Mesenchymal stem cell (in vitro differentiated cells and primary cell): Measurements from ENCODE around the gene MAML1.
A peak's percentile ranks its signal among the peaks of the same experiment; 100 is the strongest.

Experiments
- DNase-seq: peaks from one replicate; pipeline ENCODE4 v3.0.0-alpha.2; 2013
- H2AFZ ChIP-seq: one replicate; pipeline ENCODE4 v1.6.1; 2013; ENCODE audit warnings: low read depth, mild to moderate bottlenecking, control low read depth, inconsistent platforms, low read length, moderate library complexity
- H2AK5ac ChIP-seq: 2 replicates; pipeline ENCODE4 v1.6.1; 2013; ENCODE audit warnings: low read length, moderate library complexity, mild to moderate bottlenecking, inconsistent platforms; ENCODE audit not compliant: severe bottlenecking
- H2BK120ac ChIP-seq: one replicate; pipeline ENCODE4 v1.6.1; 2013; ENCODE audit warnings: low read depth, mild to moderate bottlenecking, inconsistent platforms, low read length, moderate library complexity
- H2BK12ac ChIP-seq, 2 experiments: one replicate each; pipeline ENCODE4 v1.6.1; 2013; ENCODE audit warnings: inconsistent platforms in 2 of 2, low read length in 2 of 2, mild to moderate bottlenecking in 2 of 2, moderate library complexity in 2 of 2, control low read depth in 1 of 2
- H2BK15ac ChIP-seq: one replicate; pipeline ENCODE4 v1.6.1; 2013; ENCODE audit warnings: mild to moderate bottlenecking, low read depth, inconsistent platforms; ENCODE audit not compliant: poor library complexity, severe bottlenecking
- H2BK5ac ChIP-seq: 2 replicates; pipeline ENCODE4 v1.6.1; 2013; ENCODE audit warnings: low read depth, mild to moderate bottlenecking, low read length, control low read depth, inconsistent platforms; ENCODE audit not compliant: poor library complexity, severe bottlenecking
- H3K14ac ChIP-seq, 2 experiments: one replicate each; pipeline ENCODE4 v1.6.1; 2013; ENCODE audit warnings: inconsistent platforms in 2 of 2, low read length in 2 of 2, control low read depth in 1 of 2, mild to moderate bottlenecking in 1 of 2, moderate library complexity in 1 of 2
- H3K18ac ChIP-seq, 2 experiments: one replicate each; pipeline ENCODE4 v1.6.1; 2013; ENCODE audit warnings: inconsistent platforms in 2 of 2, low read length in 2 of 2, control low read depth in 1 of 2, low read depth in 1 of 2, mild to moderate bottlenecking in 1 of 2
- H3K23ac ChIP-seq, 2 experiments: one replicate each; pipeline ENCODE4 v1.6.1; 2013; ENCODE audit warnings: inconsistent platforms in 2 of 2, low read length in 2 of 2, mild to moderate bottlenecking in 2 of 2, moderate library complexity in 2 of 2, control low read depth in 1 of 2
- H3K27ac ChIP-seq: 2 replicates; pipeline ENCODE4 v1.5.1; 2013; ENCODE audit warnings: mild to moderate bottlenecking, moderate library complexity, low read length, control low read depth, inconsistent platforms; ENCODE audit not compliant: poor library complexity, severe bottlenecking
- H3K27me3 ChIP-seq, 2 experiments: 2 replicates each; pipeline versions ENCODE4 v1.6.1 to v1.7.0; 2013; ENCODE audit warnings: low read length in 2 of 2, mild to moderate bottlenecking in 2 of 2, moderate library complexity in 2 of 2, control low read depth in 1 of 2, inconsistent platforms in 1 of 2; ENCODE audit not compliant: control insufficient read depth in 1 of 2, insufficient read depth in 1 of 2
- H3K36me3 ChIP-seq, 2 experiments: 2 replicates each; pipeline versions ENCODE4 v1.6.1 to v1.7.0; 2013; ENCODE audit warnings: low read length in 2 of 2, control low read depth in 1 of 2, inconsistent platforms in 1 of 2, low read depth in 1 of 2, mild to moderate bottlenecking in 1 of 2; ENCODE audit not compliant: insufficient read depth in 2 of 2, control insufficient read depth in 1 of 2
- H3K4ac ChIP-seq, 2 experiments: one replicate each; pipeline ENCODE4 v1.6.1; 2013; ENCODE audit warnings: inconsistent platforms in 2 of 2, low read length in 2 of 2, mild to moderate bottlenecking in 2 of 2, moderate library complexity in 2 of 2, control low read depth in 1 of 2, low read depth in 1 of 2
- H3K4me1 ChIP-seq: 2 replicates; pipeline ENCODE4 v1.6.1; 2013; ENCODE audit warnings: low read depth, low read length, control low read depth; ENCODE audit not compliant: control insufficient read depth, insufficient read depth
- H3K4me2 ChIP-seq: 2 replicates; pipeline ENCODE4 v1.6.1; 2013; ENCODE audit warnings: low read length, mild to moderate bottlenecking, inconsistent platforms; ENCODE audit not compliant: poor library complexity, severe bottlenecking
- H3K4me3 ChIP-seq, 2 experiments: 2 replicates each; pipeline versions ENCODE4 v1.5.1 to v1.7.0; 2013; ENCODE audit warnings: low read length in 2 of 2, mild to moderate bottlenecking in 2 of 2, control low read depth in 1 of 2, low read depth in 1 of 2; ENCODE audit not compliant: insufficient read depth in 1 of 2
- H3K79me1 ChIP-seq: replicated peaks from 2 replicates; pipeline ENCODE4 v1.6.1; 2013; ENCODE audit warnings: mild to moderate bottlenecking, control low read depth, low read length, inconsistent platforms; ENCODE audit not compliant: poor library complexity, severe bottlenecking
- H3K9ac ChIP-seq: 2 replicates; pipeline ENCODE4 v1.7.0; 2013; ENCODE audit warnings: mild to moderate bottlenecking, low read length, moderate library complexity
- H3K9me3 ChIP-seq: 2 replicates; pipeline ENCODE4 v1.7.0; 2013; ENCODE audit warnings: mild to moderate bottlenecking, low read length; ENCODE audit not compliant: control insufficient read depth
- H4K8ac ChIP-seq: one replicate; pipeline ENCODE4 v1.6.1; 2013; ENCODE audit warnings: inconsistent platforms, mild to moderate bottlenecking, low read length, moderate library complexity
- H4K91ac ChIP-seq: one replicate; pipeline ENCODE4 v1.6.1; 2013; ENCODE audit warnings: mild to moderate bottlenecking, low read length, inconsistent platforms
- WGBS: methylation state at CpG from one replicate; pipeline ENCODE4 v1.1.7; 2013; ENCODE audit warnings: mixed read lengths; 5-methylcytosine and 5-hydroxymethylcytosine counted together

The MAML1 gene

GRCh38 chr5:179795863-179796833 lies 63.5 kb downstream of the MAML1 start:
- Histone ChIP-seq H3K4ac (peak overlapping the region in 1 of 2 experiments; percentile 57), H4K91ac (peak overlapping the region; percentile 9)

GRCh38 chr5:179796877-179797608 lies 64.4 kb downstream of the MAML1 start:
- Histone ChIP-seq H3K9ac (peak overlapping the region; percentile 83), H2BK120ac (no peak overlapping the region), H4K8ac (peak overlapping the region; percentile 71), H2AFZ (no peak overlapping the region), H3K36me3 (peaks cover 49 to 58% of the 10 kb centered on the region in 2 experiments), H3K4ac (no peak overlapping the region), H3K14ac (no peak overlapping the region), H3K18ac (peak overlapping the region; percentile 24 to 40), H2BK5ac (no peak overlapping the region), H3K23ac (no peak overlapping the region), H3K4me3 (peak overlapping the region in 1 of 2 experiments; percentile 70), H3K4me1 (peaks cover 35% of the 10 kb centered on the region), H3K79me1 (peaks cover 28% of the 10 kb centered on the region), H3K4me2 (peak overlapping the region; percentile 94), H2AK5ac (no peak overlapping the region), H4K91ac (no peak overlapping the region), H3K27me3 (no peaks in the 10 kb centered on the region), H3K27ac (no peak overlapping the region), H3K9me3 (no peaks in the 10 kb centered on the region), H2BK12ac (no peak overlapping the region), H2BK15ac (no peak overlapping the region)
- DNase-seq, result no peak
- WGBS, result 94% methylated on average over 19 of the region's 21 CpGs

More at GRCh38 chr5:179795863-179796833, 63.5 kb downstream of the MAML1 start:
- Histone ChIP-seq H3K79me1 (peaks cover 23% of the 10 kb centered on the region), H2BK5ac (no peak overlapping the region), H3K23ac (peak overlapping the region in 1 of 2 experiments; percentile 29), H4K8ac (peak overlapping the region; percentile 71), H3K27ac (no peak overlapping the region), H3K27me3 (no peaks in the 10 kb centered on the region), H3K4me3 (peak overlapping the region; percentile 66 to 71), H2BK15ac (peak overlapping the region; percentile 73), H3K4me1 (peaks cover 33% of the 10 kb centered on the region), H2AFZ (no peak overlapping the region), H2AK5ac (no peak overlapping the region), H3K14ac (peak overlapping the region in 1 of 2 experiments; percentile 19), H3K18ac (peak overlapping the region; percentile 24 to 76), H3K9ac (peak overlapping the region; percentile 83), H2BK120ac (no peak overlapping the region), H3K36me3 (peaks cover 44 to 51% of the 10 kb centered on the region in 2 experiments), H2BK12ac (peak overlapping the region in 1 of 2 experiments; percentile 13), H3K9me3 (no peaks in the 10 kb centered on the region), H3K4me2 (peak overlapping the region; percentile 94)
- DNase-seq, result peak; percentile 84
- WGBS, result 3% methylated on average over 89 of the region's 113 CpGs

DNA sequence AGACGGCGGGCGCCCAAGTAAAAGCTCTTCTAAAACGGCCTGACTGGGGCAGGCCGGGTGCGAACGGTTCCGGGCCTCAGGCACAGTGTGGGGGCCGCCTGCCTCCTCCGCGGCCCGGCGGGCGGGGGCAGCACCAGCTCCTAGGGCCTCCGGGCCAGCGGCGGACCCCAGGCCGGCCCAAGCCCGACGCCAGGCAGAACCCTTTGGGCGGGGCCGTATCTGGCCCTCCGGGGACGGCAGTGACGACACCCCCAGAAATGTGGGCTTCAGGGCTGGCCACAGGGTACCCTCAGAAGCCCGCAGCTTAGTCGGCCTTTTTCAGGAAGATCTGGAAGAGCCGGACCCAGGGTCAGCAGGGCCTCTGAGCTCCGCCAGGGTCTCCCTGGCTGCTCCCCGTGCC lies 65.1 kb downstream of the MAML1 start:
- Histone ChIP-seq H3K14ac (no peak overlapping the region), H2AK5ac (no peak overlapping the region), H3K9ac (no peak overlapping the region), H3K4me1 (peaks cover 38% of the 10 kb centered on the region), H3K23ac (no peak overlapping the region), H3K4me3 (no peak overlapping the region), H2BK5ac (no peak overlapping the region), H3K9me3 (no peaks in the 10 kb centered on the region), H4K8ac (no peak overlapping the region), H3K4me2 (no peak overlapping the region), H2BK120ac (no peak overlapping the region), H3K4ac (no peak overlapping the region), H4K91ac (no peak overlapping the region), H3K18ac (no peak overlapping the region), H3K27me3 (no peaks in the 10 kb centered on the region), H3K27ac (no peak overlapping the region), H3K36me3 (peaks cover 51 to 62% of the 10 kb centered on the region in 2 experiments), H2AFZ (no peak overlapping the region), H2BK15ac (no peak overlapping the region), H3K79me1 (peaks cover 28% of the 10 kb centered on the region), H2BK12ac (no peak overlapping the region)
- no peak for DNase-seq
- WGBS, result 98% methylated on average over 29 of the region's 30 CpGs
